Adipocyte (in vitro differentiated cells): ENCODE results near the gene SUSD2.

Experiments
- DNase-seq: peaks from one replicate; pipeline ENCODE4 v3.0.0-alpha.2; 2015; ENCODE audit warnings: low read depth
- H3K27me3 ChIP-seq: replicated peaks from 2 replicates; pipeline ENCODE4 v1.7.0; 2013; ENCODE audit warnings: mild to moderate bottlenecking, low read length, moderate library complexity; ENCODE audit not compliant: control insufficient read depth, insufficient read depth
- H3K36me3 ChIP-seq: 2 replicates; pipeline ENCODE4 v1.7.0; 2013; ENCODE audit warnings: low read length, mild to moderate bottlenecking, moderate library complexity; ENCODE audit not compliant: control insufficient read depth, insufficient read depth, severe bottlenecking
- H3K4me1 ChIP-seq: 2 replicates; pipeline ENCODE4 v1.7.0; 2013; ENCODE audit warnings: mild to moderate bottlenecking, low read length, moderate library complexity; ENCODE audit not compliant: control insufficient read depth, insufficient read depth
- H3K4me3 ChIP-seq: 2 replicates; pipeline ENCODE4 v1.7.0; 2013; ENCODE audit warnings: mild to moderate bottlenecking, low read length, moderate library complexity
- H3K9ac ChIP-seq: 2 replicates; pipeline ENCODE4 v1.7.0; 2013; ENCODE audit warnings: mild to moderate bottlenecking, low read length, moderate library complexity
- H3K9me3 ChIP-seq: 2 replicates; pipeline ENCODE4 v1.7.0; 2013; ENCODE audit warnings: mild to moderate bottlenecking, low read length, moderate library complexity; ENCODE audit not compliant: control insufficient read depth

The SUSD2 gene

DNA sequence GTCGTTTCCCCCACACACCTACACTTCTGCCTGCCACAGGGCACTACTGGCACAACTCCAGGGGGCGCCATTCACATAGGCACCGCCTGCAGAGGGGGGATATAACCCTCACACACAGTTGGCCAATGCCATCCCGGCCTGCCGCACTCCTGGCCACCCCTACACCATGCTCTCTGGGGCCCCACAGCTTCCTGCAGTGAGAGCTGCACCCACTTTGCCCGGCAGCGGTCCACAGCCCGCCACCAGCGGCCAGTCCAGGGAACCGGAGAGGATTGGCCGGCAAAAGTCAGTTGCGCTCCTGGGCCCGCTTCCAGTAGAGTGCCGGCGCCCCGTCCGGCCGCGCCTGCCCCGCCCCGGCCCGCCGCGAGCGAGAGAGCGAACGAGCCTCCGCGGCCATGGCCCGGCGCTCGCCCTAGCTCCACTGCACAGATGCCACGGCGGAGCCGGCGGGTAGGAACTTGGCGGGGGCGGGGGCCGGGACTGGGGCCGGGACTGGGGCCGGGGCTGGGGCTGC lies 25.6 kb upstream of the SUSD2 start:
- peak; percentile 93 for DNase-seq
- Histone ChIP-seq H3K36me3 (peaks cover 4% of the 10 kb centered on the region), H3K4me3 (peak overlapping the region; percentile 89), H3K4me1 (peaks cover 17% of the 10 kb centered on the region), H3K27me3 (no peaks in the 10 kb centered on the region), H3K9ac (peak overlapping the region; percentile 77), H3K9me3 (no peaks in the 10 kb centered on the region)

GRCh38 chr22:24156141-24156912 lies 25.0 kb upstream of the SUSD2 start:
- H3K4me1 ChIP-seq = peaks cover 17% of the 10 kb centered on the region
- peak overlapping the region; percentile 77 for H3K9ac ChIP-seq
- H3K4me3 ChIP-seq = peak overlapping the region; percentile 89
- peak; percentile 82 for DNase-seq
- no peaks in the 10 kb centered on the region for H3K9me3 ChIP-seq
- H3K36me3 ChIP-seq = peaks cover 4% of the 10 kb centered on the region
- H3K27me3 ChIP-seq = no peaks in the 10 kb centered on the region

DNA sequence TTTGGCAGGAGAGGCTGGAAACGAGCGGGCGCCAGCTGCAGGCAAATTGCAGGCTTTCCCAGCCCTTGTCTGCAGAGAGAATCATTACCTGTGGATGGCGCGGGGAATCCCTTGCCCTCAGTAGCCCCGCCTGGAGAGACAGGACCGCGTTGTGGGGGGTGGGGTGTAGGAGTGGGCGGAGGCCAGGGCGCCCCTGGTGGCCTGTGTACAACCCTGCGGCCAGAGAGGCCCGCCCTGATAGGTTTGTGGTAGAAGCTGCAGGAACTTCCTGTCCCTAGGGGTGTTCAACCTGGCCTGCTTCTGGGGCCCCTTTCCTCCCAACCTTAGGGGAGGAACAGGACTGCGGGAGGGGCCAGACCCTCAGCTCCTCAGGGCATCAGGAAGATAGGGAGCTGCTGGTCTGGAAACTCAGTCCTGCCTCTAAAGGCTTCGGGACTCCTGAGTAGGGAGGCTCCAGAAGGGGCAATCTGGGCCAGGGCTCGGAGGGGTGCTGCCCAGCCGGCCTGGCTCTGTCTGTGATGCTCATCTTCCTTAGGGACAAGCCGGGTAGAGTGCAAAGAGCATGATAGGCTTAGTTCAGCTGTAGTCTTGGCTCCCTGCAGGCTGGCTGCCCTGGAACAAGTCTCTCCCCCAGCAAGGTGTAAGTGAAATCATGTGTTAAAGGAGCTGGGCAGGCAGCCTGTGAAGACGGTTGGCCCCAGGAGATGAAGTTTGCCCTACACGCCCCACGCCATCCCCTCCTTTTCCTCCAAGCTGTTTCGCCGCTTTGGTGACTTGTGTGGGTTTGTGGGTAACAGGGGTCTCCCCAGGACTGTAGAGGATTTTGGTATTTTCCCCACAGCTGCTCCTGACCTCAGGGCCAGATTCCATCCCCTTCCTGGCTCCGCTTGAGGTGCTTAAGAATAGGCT lies 24.1 kb upstream of the SUSD2 start:
- Histone ChIP-seq H3K4me1 (peaks cover 17% of the 10 kb centered on the region), H3K4me3 (peak overlapping the region; percentile 89), H3K9me3 (no peaks in the 10 kb centered on the region), H3K36me3 (peaks cover 4% of the 10 kb centered on the region), H3K9ac (peak overlapping the region; percentile 77), H3K27me3 (no peaks in the 10 kb centered on the region)
- peak; percentile 87 for DNase-seq

DNA sequence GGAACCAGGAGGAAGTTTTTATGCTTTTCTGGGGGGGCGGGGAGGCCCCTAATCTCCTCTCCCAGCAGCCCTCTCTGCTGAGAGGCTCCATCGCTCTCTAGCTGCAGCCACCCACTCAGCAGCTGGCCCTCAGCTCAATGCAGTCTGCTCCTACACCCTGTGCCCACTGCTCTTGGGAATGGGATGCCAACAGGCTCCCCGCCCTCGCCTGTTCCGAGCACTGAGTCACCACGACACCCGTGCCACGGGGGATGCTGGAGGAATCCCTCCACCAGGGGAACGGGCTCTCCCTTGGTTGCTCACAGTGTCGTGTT lies 23.5 kb upstream of the SUSD2 start:
- no peaks in the 10 kb centered on the region for H3K9me3 ChIP-seq
- H3K9ac ChIP-seq = peak overlapping the region; percentile 77
- peak; percentile 69 for DNase-seq
- H3K36me3 ChIP-seq = peaks cover 4% of the 10 kb centered on the region
- H3K4me1 ChIP-seq = peaks cover 17% of the 10 kb centered on the region
- H3K4me3 ChIP-seq = peak overlapping the region; percentile 89
- no peaks in the 10 kb centered on the region for H3K27me3 ChIP-seq

GRCh38 chr22:24159650-24160049 lies 21.6 kb upstream of the SUSD2 start:
- no peaks in the 10 kb centered on the region for H3K9me3 ChIP-seq
- no peak for DNase-seq
- no peak overlapping the region for H3K9ac ChIP-seq
- H3K4me3 ChIP-seq = no peak overlapping the region
- peaks cover 17% of the 10 kb centered on the region for H3K4me1 ChIP-seq
- no peaks in the 10 kb centered on the region for H3K27me3 ChIP-seq
- H3K36me3 ChIP-seq = peaks cover 8% of the 10 kb centered on the region

DNA sequence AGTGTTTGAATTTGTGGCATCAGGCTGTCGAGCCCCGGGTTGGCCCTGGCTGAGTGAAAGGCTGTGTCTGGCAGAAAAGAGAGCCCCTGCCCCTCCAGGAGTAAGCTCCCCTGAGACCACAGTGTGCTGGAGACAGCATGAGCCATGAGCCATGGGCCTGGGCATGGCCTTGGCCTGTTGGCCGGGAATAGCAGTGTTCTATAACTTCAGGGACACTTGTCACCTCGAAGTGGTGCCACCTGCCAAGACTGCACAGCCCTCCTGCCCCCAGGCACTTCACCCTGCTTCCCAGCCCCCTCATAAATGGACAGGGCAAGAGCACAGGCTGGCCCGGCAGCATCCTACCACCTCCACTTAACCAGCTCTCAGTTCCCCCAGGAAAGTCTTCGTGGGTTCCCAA lies 20.7 kb upstream of the SUSD2 start:
- no peaks in the 10 kb centered on the region for H3K9me3 ChIP-seq
- H3K9ac ChIP-seq = no peak overlapping the region
- no peak for DNase-seq
- H3K4me3 ChIP-seq = no peak overlapping the region
- H3K4me1 ChIP-seq = peaks cover 14% of the 10 kb centered on the region
- no peaks in the 10 kb centered on the region for H3K27me3 ChIP-seq
- H3K36me3 ChIP-seq = peaks cover 17% of the 10 kb centered on the region

- Histone ChIP-seq H3K36me3 (peaks cover 27% of the 10 kb centered on the region), H3K27me3 (no peaks in the 10 kb centered on the region), H3K9ac (no peak overlapping the region), H3K4me3 (no peak overlapping the region), H3K4me1 (peaks cover 13% of the 10 kb centered on the region), H3K9me3 (no peaks in the 10 kb centered on the region)
- no peak for DNase-seq
Observed at GRCh38 chr22:24161485-24161884, 19.8 kb upstream of the SUSD2 start.

GRCh38 chr22:24161909-24162308 lies 19.4 kb upstream of the SUSD2 start:
- DNase-seq = no peak
- Histone ChIP-seq H3K36me3 (peaks cover 30% of the 10 kb centered on the region), H3K9ac (no peak overlapping the region), H3K4me3 (no peak overlapping the region), H3K4me1 (peaks cover 11% of the 10 kb centered on the region), H3K27me3 (no peaks in the 10 kb centered on the region), H3K9me3 (no peaks in the 10 kb centered on the region)

GRCh38 chr22:24162436-24162835 lies 18.9 kb upstream of the SUSD2 start:
- H3K9ac ChIP-seq = no peak overlapping the region
- H3K9me3 ChIP-seq = no peaks in the 10 kb centered on the region
- DNase-seq = no peak
- peaks cover 35% of the 10 kb centered on the region for H3K36me3 ChIP-seq
- H3K4me3 ChIP-seq = no peak overlapping the region
- H3K27me3 ChIP-seq = no peaks in the 10 kb centered on the region
- H3K4me1 ChIP-seq = peaks cover 6% of the 10 kb centered on the region

GRCh38 chr22:24164243-24164642 lies 17.0 kb upstream of the SUSD2 start:
- no peaks in the 10 kb centered on the region for H3K27me3 ChIP-seq
- H3K9ac ChIP-seq = no peak overlapping the region
- H3K9me3 ChIP-seq = no peaks in the 10 kb centered on the region
- no peak overlapping the region for H3K4me3 ChIP-seq
- H3K36me3 ChIP-seq = peaks cover 48% of the 10 kb centered on the region
- DNase-seq = no peak
- H3K4me1 ChIP-seq = peaks cover 3% of the 10 kb centered on the region

DNA sequence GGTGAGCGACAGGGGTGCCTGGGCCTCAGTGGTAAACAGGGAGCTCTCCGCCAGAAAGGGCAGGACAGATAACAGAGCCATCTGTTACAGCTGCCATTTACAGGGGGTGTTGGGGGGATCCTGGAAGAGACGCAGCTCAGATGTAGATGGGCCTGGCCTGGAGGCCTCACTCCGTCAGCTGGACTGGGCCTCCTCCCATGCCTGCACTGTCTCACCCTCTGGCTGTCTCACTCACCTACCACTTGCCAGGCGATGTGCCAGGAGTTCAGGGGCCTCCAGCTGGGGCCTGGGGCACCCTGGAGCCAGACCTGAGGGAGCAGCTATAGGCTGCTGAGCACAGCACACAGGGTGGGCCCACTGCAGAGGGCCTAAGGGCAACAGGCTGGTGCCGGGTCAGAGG lies 16.3 kb upstream of the SUSD2 start:
- Histone ChIP-seq H3K4me3 (no peak overlapping the region), H3K4me1 (peaks cover 3% of the 10 kb centered on the region), H3K9ac (no peak overlapping the region), H3K27me3 (no peaks in the 10 kb centered on the region), H3K9me3 (no peaks in the 10 kb centered on the region), H3K36me3 (peaks cover 45% of the 10 kb centered on the region)
- no peak for DNase-seq
